ENCODE results near the gene KLHL28.

GRCh38 chr14:44942436-44942835 is 19.3 kb downstream of the KLHL28 start:
- TF ChIP-seq POLR2A (IDR thresholded peaks at IDR 0.05) (no peak), CTCF (IDR thresholded peaks at IDR 0.05) (no peak)

All from lower leg skin (tissue), 3 donors.